K562 (cell line): ENCODE data around the gene PRDM16. TPM values are rescaled to one million over a fixed set of nuclear protein-coding genes. Genes with fewer than 3 reads are reported as not detected.

Experiments
- ATAC-seq: fragments of 200-7000 bp; cut with Tn5 transposase; 3 replicates; pipeline ENCODE4 v1.9.1; 2020; ENCODE audit warnings: moderate library complexity
- BruUV-seq: library from RNA; stranded (reverse); fragments of 400-500 nt; replicated peaks from 2 replicates; lab custom pipeline; 2021; lab: Mats Ljungman, UMichigan
- CTCF ChIA-PET: fragments of 300-600 bp; formaldehyde crosslinking; extraction: SDS; loops from one replicate; lab custom pipeline; 2021; ENCODE audit warnings: low intra/inter-chr PET ratio; lab: Yijun Ruan, JAX
- POLR2A ChIA-PET: fragments of 300-600, 350-650 bp; sonication (Branson Sonifier 250); formaldehyde crosslinking; extraction: SDS; loops from one replicate; lab custom pipeline; 2021; ENCODE audit warnings: antibody characterized with exemption, inconsistent platforms; lab: Yijun Ruan, JAX
- DNase-seq, 4 experiments: peaks; one replicate each; pipeline versions ENCODE4 v3.0.0 to v3.0.0-alpha.2; 2011 to 2018; ENCODE audit warnings: low spot score in 3 of 4, mixed read lengths in 3 of 4; ENCODE audit errors: extremely low read depth in 1 of 4
- FAIRE-seq: peaks from 2 replicates; lab custom pipeline; 2011; peaks lifted over from hg19 to GRCh38; lab: Jason Lieb, UNC
- H2AFZ ChIP-seq: 2 replicates; pipeline ENCODE4 v1.6.0; 2011; ENCODE audit warnings: low read depth, low read length, control low read depth, inconsistent platforms
- H3K27ac ChIP-seq: fragments of 200-600 bp; 3 replicates; pipeline ENCODE4 v1.8.0; 2011; ENCODE audit warnings: low read depth, mild to moderate bottlenecking, control low read depth, inconsistent platforms, low read length, moderate library complexity, mixed read lengths; ENCODE audit errors: extremely low read depth
- H3K27me3 ChIP-seq, 2 experiments: fragments of 300-600 bp in 1 of 2; 2 replicates in 1 of 2; 3 replicates in 1 of 2; pipeline versions ENCODE4 v1.6.0 to v1.8.0; 2011; ENCODE audit warnings: inconsistent platforms in 2 of 2, low read length in 2 of 2, mild to moderate bottlenecking in 1 of 2, mixed read lengths in 1 of 2, moderate library complexity in 1 of 2; ENCODE audit not compliant: control insufficient read depth in 2 of 2, insufficient read depth in 2 of 2
- H3K36me3 ChIP-seq: fragments of 300-600 bp; 3 replicates; pipeline ENCODE4 v1.8.0; 2011; ENCODE audit warnings: mild to moderate bottlenecking, low read length, inconsistent platforms; ENCODE audit not compliant: control insufficient read depth, insufficient read depth
- H3K4me1 ChIP-seq, 2 experiments: fragments of 200-600 bp in 1 of 2; replicated peaks in 1 of 2; 2 replicates in 1 of 2; 3 replicates in 1 of 2; pipeline versions ENCODE4 v1.5.1 to v1.8.0; 2011; ENCODE audit warnings: inconsistent platforms in 2 of 2, low read length in 2 of 2, mild to moderate bottlenecking in 1 of 2, mixed read lengths in 1 of 2, moderate library complexity in 1 of 2; ENCODE audit not compliant: control insufficient read depth in 2 of 2, insufficient read depth in 2 of 2
- H3K4me2 ChIP-seq: 2 replicates; pipeline ENCODE4 v1.6.1; 2011; ENCODE audit warnings: low read length, control low read depth, inconsistent platforms, mixed read lengths; ENCODE audit not compliant: insufficient read depth
- H3K4me3 ChIP-seq: fragments of 200-600 bp; sonication (generic), shearing (Covaris generic); 2 replicates; pipeline ENCODE4 v1.5.1; 2016; ENCODE audit warnings: control low read depth, inconsistent platforms
- H3K79me2 ChIP-seq: fragments of 200-600 bp; 3 replicates; pipeline ENCODE4 v1.8.0; 2011; ENCODE audit warnings: low read length, inconsistent platforms; ENCODE audit not compliant: control insufficient read depth, insufficient read depth
- H3K9ac ChIP-seq, 2 experiments: 2 replicates each; pipeline versions ENCODE4 v1.6.0 to v1.6.1; 2011; ENCODE audit warnings: low read depth in 2 of 2, low read length in 2 of 2, control low read depth in 1 of 2, inconsistent platforms in 1 of 2, mild to moderate bottlenecking in 1 of 2, mixed read lengths in 1 of 2; ENCODE audit not compliant: insufficient read depth in 1 of 2
- H3K9me1 ChIP-seq: one replicate; pipeline ENCODE4 v1.6.0; 2011; ENCODE audit warnings: inconsistent platforms, mild to moderate bottlenecking, low read length, moderate library complexity; ENCODE audit not compliant: control insufficient read depth, insufficient read depth
- H3K9me3 ChIP-seq: replicated peaks from 2 replicates; pipeline ENCODE4 v1.5.1; 2011; ENCODE audit warnings: low read depth, low read length, inconsistent platforms; ENCODE audit not compliant: control insufficient read depth, insufficient read depth
- H4K20me1 ChIP-seq: replicated peaks from 2 replicates; pipeline ENCODE4 v1.6.1; 2011; ENCODE audit warnings: low read length, inconsistent platforms, mixed read lengths; ENCODE audit not compliant: control insufficient read depth, insufficient read depth
- ARID2 ChIP-seq: fragments of 450-650 bp; IDR thresholded peaks from 2 replicates; pipeline ENCODE4 v1.6.1; 2017; ENCODE audit warnings: antibody characterized with exemption, mild to moderate bottlenecking
- BRCA1 ChIP-seq, 2 experiments: fragments of 450-650 bp in 1 of 2; sonication (generic) in 1 of 2; formaldehyde crosslinking in 1 of 2; IDR thresholded peaks; 2 replicates each; pipeline versions ENCODE4 v1.5.0 to v1.6.1; 2017 to 2020; ENCODE audit warnings: mild to moderate bottlenecking in 1 of 2, missing genetic modification reagents in 1 of 2
- CBX5 ChIP-seq: IDR thresholded peaks from 2 replicates; pipeline ENCODE4 v1.6.1; 2014; ENCODE audit warnings: low read depth, borderline replicate concordance
- HNRNPH1 ChIP-seq: fragments of 200-400 bp; formaldehyde crosslinking; optimal IDR thresholded peaks from 2 replicates; pipeline ENCODE3; 2017; ENCODE audit warnings: low read depth, mild to moderate bottlenecking, low read length, moderate library complexity
- IRF1 ChIP-seq: sonication (generic); formaldehyde crosslinking; IDR thresholded peaks from 2 replicates; pipeline ENCODE4 v1.8.0; 2022; ENCODE audit warnings: missing genetic modification reagents, mild to moderate bottlenecking, borderline replicate concordance
- MAZ ChIP-seq, 2 experiments: fragments of 450-650 bp in 1 of 2; sonication (generic) in 1 of 2; formaldehyde crosslinking; IDR thresholded peaks in 1 of 2; conservative IDR thresholded peaks in 1 of 2; 2 replicates each; pipeline versions ENCODE4 v1.4.0 to v1.5.0; 2020; ENCODE audit warnings: mild to moderate bottlenecking in 1 of 2, missing genetic modification reagents in 1 of 2
- MIER1 ChIP-seq: fragments of 450-650 bp; IDR thresholded peaks from 2 replicates; pipeline ENCODE4 v1.6.1; 2016; ENCODE audit warnings: antibody characterized with exemption, mild to moderate bottlenecking, low read depth
- OTX1 ChIP-seq: fragments of 450-650 bp; formaldehyde crosslinking; IDR thresholded peaks from 2 replicates; pipeline ENCODE4 v1.4.0; 2022; ENCODE audit warnings: mild to moderate bottlenecking
- PKNOX1 ChIP-seq: fragments of 450-650 bp; IDR thresholded peaks from 2 replicates; pipeline ENCODE4 v1.6.1; 2016
- POLR2AphosphoS5 ChIP-seq: IDR thresholded peaks from 2 replicates; pipeline ENCODE4 v1.6.1; 2011; ENCODE audit warnings: mild to moderate bottlenecking, low read depth, low read length, moderate library complexity; ENCODE audit not compliant: control insufficient read depth, insufficient read depth
- ZBTB34 ChIP-seq: fragments of 250-450 bp; sonication (Bioruptor Pico); IDR thresholded peaks from 2 replicates; pipeline ENCODE4 v1.8.0; 2021; ENCODE audit warnings: mild to moderate bottlenecking, moderate library complexity
- WGBS: fragments of 100-300 bp; shearing (Covaris generic); methylation state at CpG from one replicate; pipeline ENCODE4 v1.1.6; 2016; ENCODE audit warnings: low coverage, mixed read lengths; ENCODE audit not compliant: insufficient coverage; ENCODE audit errors: missing lambda C conversion rate; 5-methylcytosine and 5-hydroxymethylcytosine counted together
- in situ Hi-C: fragments of 300-500 bp; cut with MboI; formaldehyde crosslinking; loops from 4 replicates; pipeline ENCODE4 v1.15.0; 2018; ENCODE audit warnings: inconsistent platforms, mixed read lengths
- intact Hi-C: fragments of 100-400 bp; cut with micrococcal nuclease; formaldehyde crosslinking; loops from 2 replicates; pipeline ENCODE4 v1.14.2; 2022
- polyA plus RNA-seq, 8 experiments: library from polyadenylated mRNA; depleted of rRNA in 4 of 8; stranded (reverse) in 5 of 8; unstranded in 3 of 8; fragments of >200 nt; fragmentation: Nextera tagmentation in 2 of 8; fragmentation: Illumina TruSeq in 1 of 8; extraction: Ambion mirVana in 2 of 8; extraction: Trizol in 1 of 8; gene quantifications; 2 replicates each; pipeline versions ENCODE4 v1.2.1 to v1.2.3, GENCODE V29; 2011 to 2014; ENCODE audit warnings: inconsistent platforms in 1 of 8, missing spikeins in 1 of 8
- total RNA-seq, 7 experiments: library from RNA; depleted of rRNA in 6 of 7; stranded (reverse); fragments of >200 nt in 6 of 7; fragmentation: Illumina TruSeq in 2 of 7; extraction: Trizol in 2 of 7; gene quantifications; 2 replicates each; pipeline versions ENCODE4 v1.2.1 to v1.2.3, GENCODE V29; 2011 to 2021; ENCODE audit warnings: low replicate concordance in 1 of 7
- TF ChIP-seq, protein P1 (sequence below): fragments of 200-400 bp; formaldehyde crosslinking; IDR thresholded peaks from 2 replicates; pipeline ENCODE4 v1.6.1; 2017; ENCODE audit warnings: mild to moderate bottlenecking, low read depth, low read length, moderate library complexity

PRDM16 gene
- total and polyA plus RNA-seq, 9 of the 15 experiments (the other 6 are each of a cell fraction or from before 2014, with no cell fraction given): 0.10 to 0.27 TPM; not detected in 7

- TF ChIP-seq ARID2 (no peak), CBX5 (no peak), OTX1 (CRISPR knock-in tag) (no peak)
- TF ChIP-seq, all 486 proteins: peak for 0
These were observed 332.7 kb downstream of the PRDM16 start (continued) for GRCh38 chr1:3401585-3402257.

DNA sequence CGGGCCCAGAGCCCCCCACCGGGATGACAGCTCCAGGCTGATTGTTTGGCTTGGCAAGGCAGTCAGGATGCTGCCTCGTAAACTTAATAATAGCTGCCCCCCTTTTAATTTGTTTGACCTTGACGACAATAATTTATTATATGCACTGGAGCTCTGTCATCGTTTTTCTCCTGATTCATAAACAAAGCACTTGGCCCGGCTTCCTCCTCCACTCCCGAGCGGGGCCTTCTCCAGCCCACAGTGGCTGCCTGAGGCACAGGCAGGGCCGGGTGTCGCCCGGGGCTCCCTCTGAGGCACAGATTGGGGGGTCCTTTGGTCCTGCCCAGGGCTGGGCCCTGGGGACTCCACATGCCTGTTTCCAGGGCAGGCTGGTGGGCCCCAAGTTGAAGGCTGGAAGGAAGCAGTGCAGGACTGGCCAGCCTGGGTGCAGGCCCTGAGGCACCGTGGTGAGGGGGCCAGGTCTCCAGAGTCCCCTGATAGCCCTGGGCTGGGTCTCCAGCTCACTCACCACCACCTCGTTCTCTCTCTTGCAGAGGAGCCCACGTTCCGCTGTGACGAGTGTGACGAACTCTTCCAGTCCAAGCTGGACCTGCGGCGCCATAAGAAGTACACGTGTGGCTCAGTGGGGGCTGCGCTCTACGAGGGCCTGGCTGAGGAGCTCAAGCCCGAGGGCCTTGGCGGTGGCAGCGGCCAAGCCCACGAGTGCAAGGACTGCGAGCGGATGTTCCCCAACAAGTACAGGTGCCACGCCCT is 333.4 kb downstream of the PRDM16 start:
- Histone ChIP-seq H3K79me2 (no peaks in the 10 kb centered on the region), H2AFZ (no peak overlapping the region), H3K9ac (no peak overlapping the region), H3K36me3 (no peaks in the 10 kb centered on the region), H3K4me3 (no peak overlapping the region), H4K20me1 (peaks cover 6% of the 10 kb centered on the region), H3K9me1 (no peaks in the 10 kb centered on the region), H3K4me2 (no peak overlapping the region), H3K4me1 (peaks cover 0 to 15% of the 10 kb centered on the region in 2 experiments; a peak in 2 of 5 replicates), H3K9me3 (no peaks in the 10 kb centered on the region), H3K27ac (no peak overlapping the region), H3K27me3 (peaks cover 32 to 76% of the 10 kb centered on the region in 2 experiments)
- in situ Hi-C loops (no loop called here), intact Hi-C loops (no loop called here)
- ATAC-seq (no peak), FAIRE-seq (no peak), DNase-seq (no peak)
- ChIA-PET POLR2A (interaction anchor here (0.7 kb wide), 1 partner anchor 8 kb away, joined by 3 read pairs; no protein-coding TSS in a partner anchor), CTCF (no interaction called here)
- 2% methylated on average over 29 of the region's 29 CpGs for WGBS
- BruUV-seq: no TSS peak
- TF ChIP-seq PKNOX1 (no peak), ZBTB34 (CRISPR knock-in tag) (no peak), IRF1 (no peak), HNRNPH1 (no peak), MIER1 (no peak), BRCA1 (IDR thresholded peaks at IDR 0.05) (no peak), BRCA1 (CRISPR knock-in tag; IDR thresholded peaks at IDR 0.05) (no peak), CBX5 (no peak), POLR2AphosphoS5 (no peak), MAZ (CRISPR knock-in tag; conservative IDR thresholded peaks at IDR 0.05 in 1 of 2, IDR thresholded peaks at IDR 0.05 in 1 of 2) (no peak)
- TF ChIP-seq, protein P1, sequence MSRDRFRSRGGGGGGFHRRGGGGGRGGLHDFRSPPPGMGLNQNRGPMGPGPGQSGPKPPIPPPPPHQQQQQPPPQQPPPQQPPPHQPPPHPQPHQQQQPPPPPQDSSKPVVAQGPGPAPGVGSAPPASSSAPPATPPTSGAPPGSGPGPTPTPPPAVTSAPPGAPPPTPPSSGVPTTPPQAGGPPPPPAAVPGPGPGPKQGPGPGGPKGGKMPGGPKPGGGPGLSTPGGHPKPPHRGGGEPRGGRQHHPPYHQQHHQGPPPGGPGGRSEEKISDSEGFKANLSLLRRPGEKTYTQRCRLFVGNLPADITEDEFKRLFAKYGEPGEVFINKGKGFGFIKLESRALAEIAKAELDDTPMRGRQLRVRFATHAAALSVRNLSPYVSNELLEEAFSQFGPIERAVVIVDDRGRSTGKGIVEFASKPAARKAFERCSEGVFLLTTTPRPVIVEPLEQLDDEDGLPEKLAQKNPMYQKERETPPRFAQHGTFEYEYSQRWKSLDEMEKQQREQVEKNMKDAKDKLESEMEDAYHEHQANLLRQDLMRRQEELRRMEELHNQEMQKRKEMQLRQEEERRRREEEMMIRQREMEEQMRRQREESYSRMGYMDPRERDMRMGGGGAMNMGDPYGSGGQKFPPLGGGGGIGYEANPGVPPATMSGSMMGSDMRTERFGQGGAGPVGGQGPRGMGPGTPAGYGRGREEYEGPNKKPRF: no peak
